ENCODE data around the gene ANK3.

The ANK3 gene

GRCh38 chr10:60376221-60377041 lies 13.2 kb downstream of the ANK3 start:
- no peak for DNase-seq (ENCODE audit: low read depth)
- H3K4me3 ChIP-seq (ENCODE audit: low read depth, low read length): no peak overlapping the region
- no peak for TF ChIP-seq POLR2A (IDR thresholded peaks at IDR 0.05; ENCODE audit: extremely low read depth, insufficient read length)

GRCh38 chr10:60375293-60376004 lies 14.2 kb downstream of the ANK3 start:
- DNase-seq (ENCODE audit: low read depth): no peak
- TF ChIP-seq MYC (IDR thresholded peaks at IDR 0.05; ENCODE audit: low read depth, low read length) (no peak), MAX (IDR thresholded peaks at IDR 0.05; ENCODE audit: low read depth, low read length) (no peak), POLR2A (IDR thresholded peaks at IDR 0.05; ENCODE audit: extremely low read depth, insufficient read length) (no peak), CTCF (IDR thresholded peaks at IDR 0.05; ENCODE audit: low read depth, low read length) (no peak)
- no peak overlapping the region for H3K4me3 ChIP-seq (ENCODE audit: low read depth, low read length)

GRCh38 chr10:60374836-60375235 lies 14.8 kb downstream of the ANK3 start:
- TF ChIP-seq MYC (IDR thresholded peaks at IDR 0.05; ENCODE audit: low read depth, low read length): no peak
- no peak for DNase-seq (ENCODE audit: low read depth)
- H3K4me3 ChIP-seq (ENCODE audit: low read depth, low read length): no peak overlapping the region

GRCh38 chr10:60372436-60372835 lies 17.2 kb downstream of the ANK3 start:
- DNase-seq (ENCODE audit: low read depth): no peak
- H3K4me3 ChIP-seq (ENCODE audit: low read depth, low read length): no peak overlapping the region
- no peak for TF ChIP-seq POLR2A (IDR thresholded peaks at IDR 0.05; ENCODE audit: extremely low read depth, insufficient read length)
- no peak for TF ChIP-seq CTCF (IDR thresholded peaks at IDR 0.05; ENCODE audit: low read depth, low read length)
- no peak for TF ChIP-seq MAX (IDR thresholded peaks at IDR 0.05; ENCODE audit: low read depth, low read length)
- TF ChIP-seq MYC (IDR thresholded peaks at IDR 0.05; ENCODE audit: low read depth, low read length): no peak

- DNase-seq (ENCODE audit: low read depth): no peak
- no peak for TF ChIP-seq POLR2A (IDR thresholded peaks at IDR 0.05; ENCODE audit: extremely low read depth, insufficient read length)
- no peak for TF ChIP-seq MAX (IDR thresholded peaks at IDR 0.05; ENCODE audit: low read depth, low read length)
- no peak for TF ChIP-seq MYC (IDR thresholded peaks at IDR 0.05; ENCODE audit: low read depth, low read length)
- no peak for TF ChIP-seq CTCF (IDR thresholded peaks at IDR 0.05; ENCODE audit: low read depth, low read length)
- no peak overlapping the region for H3K4me3 ChIP-seq (ENCODE audit: low read depth, low read length)
Measured at GRCh38 chr10:60369547-60369930, 20.1 kb downstream of the ANK3 start.

GRCh38 chr10:60368875-60369546 lies 20.7 kb downstream of the ANK3 start:
- DNase-seq (ENCODE audit: low read depth): no peak
- no peak overlapping the region for H3K4me3 ChIP-seq (ENCODE audit: low read depth, low read length)
- TF ChIP-seq CTCF (IDR thresholded peaks at IDR 0.05; ENCODE audit: low read depth, low read length) (no peak), POLR2A (IDR thresholded peaks at IDR 0.05; ENCODE audit: extremely low read depth, insufficient read length) (no peak), MYC (IDR thresholded peaks at IDR 0.05; ENCODE audit: low read depth, low read length) (no peak), MAX (IDR thresholded peaks at IDR 0.05; ENCODE audit: low read depth, low read length) (no peak)
